GM21717 (cell line): ENCODE data around the gene PLCD3.

Source experiments
- ATAC-seq: cut with Tn5 transposase; IDR thresholded peaks from one replicate; pipeline ENCODE4 v1.9.1; 2021; ENCODE audit warnings: mild to moderate bottlenecking, moderate library complexity; ENCODE audit not compliant: unreplicated experiment

The PLCD3 gene

DNA sequence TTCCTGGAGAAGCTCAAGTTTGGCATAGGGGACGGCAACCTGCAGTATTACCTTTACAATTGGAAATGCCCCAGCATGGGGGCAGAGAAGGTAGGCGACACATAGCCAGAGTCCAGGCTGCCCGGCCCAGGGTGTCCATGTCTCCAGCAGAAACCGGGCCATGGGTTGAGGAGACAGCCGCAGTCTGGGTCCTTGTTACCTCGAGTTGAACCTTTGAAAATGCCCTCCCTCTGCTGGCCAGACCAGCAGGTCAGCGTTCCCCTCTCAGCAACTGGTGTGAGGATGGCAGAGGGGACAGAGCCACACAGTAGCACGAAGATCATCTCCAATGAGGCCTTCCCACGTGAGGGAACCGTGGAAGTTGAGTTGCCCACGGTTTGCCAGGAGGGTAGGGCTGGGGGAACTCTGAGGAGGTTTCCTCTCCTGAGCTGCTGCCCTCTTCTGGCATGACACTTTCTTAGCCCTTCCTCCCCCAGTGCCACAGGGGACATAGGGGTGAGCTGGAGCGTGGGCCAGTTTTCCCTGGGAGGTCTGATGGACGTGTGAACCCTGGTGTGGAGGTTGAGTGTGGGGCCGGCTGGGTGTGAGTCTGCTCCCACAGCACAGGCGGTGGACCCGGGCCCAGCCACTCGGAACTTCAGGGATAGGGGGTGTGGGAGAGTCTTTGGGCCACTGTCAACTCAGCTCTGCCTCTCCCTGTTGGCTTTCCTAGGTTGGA is 27.2 kb downstream of the PLCD3 start:
- no peak for ATAC-seq

DNA sequence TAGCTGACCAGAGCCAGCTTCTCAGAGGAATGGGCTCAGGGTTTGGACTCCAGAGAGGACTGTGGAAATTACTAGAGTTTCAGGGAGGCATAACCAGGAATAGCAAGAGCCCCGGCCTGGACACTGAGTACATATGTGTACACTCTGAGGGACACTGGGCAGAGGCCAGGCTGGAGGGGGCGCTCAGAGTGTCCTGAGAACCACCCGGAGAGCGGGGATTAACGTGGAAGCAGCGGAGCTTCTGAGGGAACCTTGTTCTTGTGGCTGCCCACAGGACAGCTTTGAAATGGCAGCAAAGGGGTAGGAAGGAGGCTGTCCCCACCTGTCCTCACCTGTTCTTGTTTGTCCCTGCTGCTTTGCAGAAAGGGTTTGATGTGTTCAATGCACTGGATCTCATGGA is 27.8 kb downstream of the PLCD3 start:
- ATAC-seq: no peak

GRCh38 chr17:45104029-45104428 is 28.3 kb downstream of the PLCD3 start:
- no peak for ATAC-seq

- no peak for ATAC-seq
Measured at GRCh38 chr17:45103269-45103795, 29.0 kb downstream of the PLCD3 start.

- no peak for ATAC-seq
Measured at GRCh38 chr17:45102856-45103255, 29.5 kb downstream of the PLCD3 start.

- ATAC-seq: no peak
Measured at GRCh38 chr17:45101883-45102811, 30.2 kb downstream of the PLCD3 start.

GRCh38 chr17:45101546-45101882 is 30.8 kb downstream of the PLCD3 start:
- ATAC-seq: no peak

GRCh38 chr17:45098869-45099616 is 33.3 kb downstream of the PLCD3 start:
- no peak for ATAC-seq

- no peak for ATAC-seq
Measured at GRCh38 chr17:45098081-45098868, 34.0 kb downstream of the PLCD3 start.

- ATAC-seq: no peak
Measured at GRCh38 chr17:45096926-45097325, 35.4 kb downstream of the PLCD3 start.

DNA sequence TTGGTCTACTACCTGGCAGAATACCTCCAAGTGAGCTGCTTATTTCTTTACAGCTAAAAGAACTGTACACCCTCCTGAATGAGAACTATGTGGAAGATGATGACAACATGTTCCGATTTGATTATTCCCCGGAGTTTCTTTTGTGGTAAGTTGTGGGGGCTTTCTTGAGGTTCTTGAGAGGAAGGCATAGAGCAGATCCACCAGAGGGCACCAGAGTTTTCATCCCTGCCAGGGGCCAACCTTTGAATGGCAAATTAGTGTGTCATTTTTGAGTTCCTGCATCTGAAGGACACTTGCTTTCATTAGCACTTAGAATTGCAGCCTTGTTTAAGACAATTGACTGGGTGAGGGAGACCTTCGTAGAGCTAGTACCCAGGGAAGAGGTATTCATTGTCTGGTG is 36.2 kb downstream of the PLCD3 start:
- no peak for ATAC-seq

- no peak for ATAC-seq
Measured at GRCh38 chr17:45093444-45094110, 38.7 kb downstream of the PLCD3 start.

- ATAC-seq: no peak
Measured at GRCh38 chr17:45092911-45093430, 39.3 kb downstream of the PLCD3 start.

DNA sequence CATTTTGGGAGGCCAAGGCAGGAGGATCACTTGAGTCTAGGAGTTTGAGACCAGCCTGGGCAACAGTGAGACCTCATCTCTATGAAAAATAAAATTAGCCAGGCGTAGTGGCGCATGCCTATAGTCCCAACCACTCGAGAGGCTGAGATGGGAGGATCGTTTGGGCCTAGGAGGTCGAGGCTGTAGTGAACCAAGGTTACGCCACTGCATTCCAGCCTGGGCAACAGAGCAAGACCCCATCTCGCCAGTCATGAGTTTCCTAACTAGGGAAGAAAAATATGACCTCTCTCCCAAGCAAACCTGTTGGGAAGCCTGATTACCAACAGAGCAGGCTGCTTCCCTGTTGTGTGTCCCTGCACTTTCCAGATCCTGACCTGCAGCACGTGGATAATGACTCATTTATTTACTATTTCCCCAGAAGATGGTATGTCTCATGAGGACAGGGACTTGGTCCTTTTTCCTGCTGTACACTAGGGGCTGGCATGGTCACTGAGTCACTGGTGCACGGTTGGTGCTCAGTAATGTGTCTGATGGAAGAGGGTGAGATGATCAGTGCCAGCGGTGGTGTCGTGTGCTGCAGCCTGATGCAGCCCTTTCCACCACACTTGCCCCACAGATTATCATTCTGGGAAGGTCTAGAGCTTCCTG is 40.4 kb downstream of the PLCD3 start:
- no peak for ATAC-seq

DNA sequence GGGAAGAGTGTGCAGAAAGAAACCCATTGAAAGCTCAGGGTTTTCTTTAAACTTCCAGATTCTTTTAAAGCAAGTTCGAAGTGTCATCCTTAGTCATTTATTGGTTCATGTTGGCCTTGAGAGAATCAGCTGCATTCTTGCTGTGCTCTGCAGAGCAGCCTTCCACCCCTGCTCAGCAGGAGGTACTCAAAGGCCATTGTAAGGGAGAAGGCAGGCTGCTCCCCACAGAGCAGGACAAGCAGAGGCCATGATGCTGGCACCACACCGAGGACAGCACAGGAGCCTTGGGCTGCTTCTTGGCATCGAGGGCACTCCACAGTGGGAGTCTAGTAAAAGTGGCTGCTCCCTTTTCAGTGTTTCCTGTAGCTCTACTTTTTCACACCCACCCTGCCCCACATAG is 41.6 kb downstream of the PLCD3 start:
- ATAC-seq: no peak

DNA sequence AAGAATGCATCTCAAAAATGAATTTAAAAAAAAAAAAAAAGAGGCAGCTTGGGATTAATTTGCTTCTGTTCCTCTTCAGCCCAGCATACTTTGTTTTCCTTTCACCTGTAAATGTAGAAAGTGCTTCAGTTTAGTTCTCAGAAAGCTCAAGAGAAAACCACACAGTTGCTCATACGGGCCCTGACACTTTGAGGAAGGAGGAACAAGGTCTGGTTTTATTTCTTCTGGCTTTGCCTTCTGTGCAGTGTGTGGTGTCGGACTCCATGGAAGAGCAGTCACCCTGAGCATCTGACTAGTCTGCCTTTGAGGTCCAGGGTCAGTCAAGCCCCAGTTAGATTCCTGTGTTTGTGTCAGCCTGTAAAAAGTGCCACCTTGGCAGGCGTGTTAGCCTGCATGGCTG is 43.6 kb downstream of the PLCD3 start:
- no peak for ATAC-seq

DNA sequence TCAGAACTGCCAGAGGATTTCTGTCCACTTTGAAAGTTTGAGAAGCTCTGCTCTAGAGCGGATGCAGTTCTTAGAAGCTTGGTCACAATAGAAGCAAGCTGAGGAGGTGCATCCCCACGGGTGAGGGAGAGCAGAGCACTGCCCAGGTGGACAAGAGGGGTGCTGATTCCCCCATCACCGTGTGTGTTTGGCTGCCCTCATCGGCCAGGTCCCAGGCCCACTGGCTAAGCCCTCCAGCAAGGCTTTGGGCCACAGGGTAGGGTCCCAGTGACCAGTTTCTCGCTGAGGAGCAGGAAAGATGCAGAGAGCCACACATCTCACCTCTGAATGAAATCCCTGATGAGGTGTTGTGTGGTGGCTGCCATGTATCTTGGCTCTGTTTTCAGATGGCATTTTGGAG is 44.3 kb downstream of the PLCD3 start:
- no peak for ATAC-seq

DNA sequence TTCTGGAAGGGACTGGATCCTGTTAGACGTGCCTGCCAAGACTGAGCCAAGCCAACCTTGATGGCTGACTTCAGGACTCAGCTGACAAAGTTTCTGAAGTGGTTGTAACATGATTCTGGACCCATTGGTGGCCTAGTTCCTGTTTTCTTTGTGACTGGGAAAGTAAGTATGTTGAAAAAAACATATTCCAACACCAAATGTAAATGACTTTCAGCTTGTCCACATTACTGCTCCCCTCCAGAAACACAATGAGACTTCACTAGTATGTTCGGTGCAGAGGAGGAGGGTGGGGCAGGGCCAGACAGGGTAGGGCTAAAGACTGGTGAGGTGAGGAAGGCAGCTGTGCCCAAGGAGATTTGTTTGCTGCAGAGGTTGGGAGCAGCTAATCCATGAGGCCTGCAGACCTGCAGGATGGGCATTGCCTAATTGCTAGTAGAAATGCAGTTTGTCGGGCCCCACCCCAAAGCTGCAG is 44.8 kb downstream of the PLCD3 start:
- no peak for ATAC-seq

GRCh38 chr17:45086865-45087503 is 45.3 kb downstream of the PLCD3 start:
- no peak for ATAC-seq
